ENCODE data around the gene DELE1.

The DELE1 gene

GRCh38 chr5:141958113-141958512 is 34.4 kb downstream of the DELE1 start, which contains the start of gene PCDH12:
PCDH12 (minus strand) TSS chr5:141958202; CDS start chr5:141957851, 351 bp downstream.
- DNase-seq (ENCODE audit: low spot score): no peak

- DNase-seq (ENCODE audit: low spot score): no peak
Observed at GRCh38 chr5:141958546-141959172, 35.0 kb downstream of the DELE1 start.

- no peak for DNase-seq (ENCODE audit: low spot score)
Observed at GRCh38 chr5:141960018-141960417, 36.3 kb downstream of the DELE1 start.

- peak; percentile 93 for DNase-seq (ENCODE audit: low spot score)
Observed at GRCh38 chr5:141960449-141961323, 37.0 kb downstream of the DELE1 start.

GRCh38 chr5:141961466-141961865 is 37.8 kb downstream of the DELE1 start:
- no peak for DNase-seq (ENCODE audit: low spot score)

- no peak for DNase-seq (ENCODE audit: low spot score)
Observed at GRCh38 chr5:141963701-141964100, 40.0 kb downstream of the DELE1 start.

- DNase-seq (ENCODE audit: low spot score): no peak
Observed at GRCh38 chr5:141965071-141965470, 41.4 kb downstream of the DELE1 start.

GRCh38 chr5:141966275-141966962 is 42.7 kb downstream of the DELE1 start:
- DNase-seq (ENCODE audit: low spot score): no peak

- no peak for DNase-seq (ENCODE audit: low spot score)
Observed at GRCh38 chr5:141966963-141967333, 43.3 kb downstream of the DELE1 start.

GRCh38 chr5:141968914-141969608 is 45.4 kb downstream of the DELE1 start, which contains the start of gene RNF14:
RNF14 (plus strand) TSS chr5:141969105; CDS start chr5:141973589, 4,484 bp downstream.
- DNase-seq (ENCODE audit: low spot score): peak; percentile 94

- no peak for DNase-seq (ENCODE audit: low spot score)
Observed at GRCh38 chr5:141969783-141970771, 46.4 kb downstream of the DELE1 start.

GRCh38 chr5:141973871-141974595 is 50.4 kb downstream of the DELE1 start:
- peak; percentile 27 for DNase-seq (ENCODE audit: low spot score)

- DNase-seq (ENCODE audit: low spot score): no peak
Observed at GRCh38 chr5:141976176-141976575, 52.5 kb downstream of the DELE1 start.

GRCh38 chr5:141978389-141978788 is 54.7 kb downstream of the DELE1 start:
- DNase-seq (ENCODE audit: low spot score): no peak

- DNase-seq (ENCODE audit: low spot score): no peak
Observed at GRCh38 chr5:141982626-141983025, 59.0 kb downstream of the DELE1 start.

- no peak for DNase-seq (ENCODE audit: low spot score)
Observed at GRCh38 chr5:141986072-141986471, 62.4 kb downstream of the DELE1 start.

GRCh38 chr5:141989720-141990119 is 66.0 kb downstream of the DELE1 start:
- no peak for DNase-seq (ENCODE audit: low spot score)
